Mucosa of stomach (tissue), 1 donor: Measurements from ENCODE around the gene ANKMY1.

ENCODE experiments used
- H3K27me3 ChIP-seq: one replicate; pipeline ENCODE4 v1.7.0; 2013; ENCODE audit warnings: mild to moderate bottlenecking, low read length; ENCODE audit not compliant: control insufficient read depth, insufficient read depth
- H3K36me3 ChIP-seq: one replicate; pipeline ENCODE4 v1.7.0; 2013; ENCODE audit warnings: low read length; ENCODE audit not compliant: control insufficient read depth, insufficient read depth
- H3K4me1 ChIP-seq: one replicate; pipeline ENCODE4 v1.7.0; 2013; ENCODE audit warnings: mild to moderate bottlenecking, low read length; ENCODE audit not compliant: control insufficient read depth, insufficient read depth
- H3K4me3 ChIP-seq: one replicate; pipeline ENCODE4 v1.7.0; 2013; ENCODE audit warnings: low read length
- H3K9ac ChIP-seq: one replicate; pipeline ENCODE4 v1.7.0; 2013; ENCODE audit warnings: mild to moderate bottlenecking, low read length, moderate library complexity
- H3K9me3 ChIP-seq: one replicate; pipeline ENCODE4 v1.7.0; 2013; ENCODE audit warnings: mild to moderate bottlenecking, low read length, moderate library complexity; ENCODE audit not compliant: control insufficient read depth
- donor health status: Pancreatic carcinoma.

ANKMY1 gene

DNA sequence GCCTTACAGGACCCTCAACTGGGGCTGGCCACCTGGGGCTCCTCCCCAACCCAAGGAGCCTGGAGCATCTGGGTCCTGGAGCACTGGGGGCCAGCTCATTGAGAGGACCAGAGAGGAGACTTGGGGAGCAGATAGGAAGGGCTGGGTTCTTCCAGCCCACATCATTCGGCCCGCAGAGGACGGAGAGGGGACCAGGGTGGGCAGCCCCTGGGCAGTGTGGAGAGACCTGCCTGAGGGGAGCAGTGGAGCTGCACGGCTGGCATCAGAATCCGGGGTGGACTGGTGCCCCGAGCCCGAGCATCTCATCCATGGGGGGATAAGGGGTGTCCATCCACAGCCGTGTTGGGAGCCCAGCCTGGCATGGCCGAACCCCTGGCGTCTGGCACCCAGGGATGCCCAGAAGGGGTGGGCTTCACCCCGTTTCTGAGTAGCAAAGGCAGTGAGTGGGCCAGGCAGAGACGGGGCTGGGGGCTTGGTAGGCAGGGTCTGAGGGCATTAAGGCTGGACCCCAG is 111.1 kb downstream of the ANKMY1 start:
- Histone ChIP-seq H3K4me1 (peaks cover 25% of the 10 kb centered on the region), H3K9ac (no peak overlapping the region), H3K9me3 (no peaks in the 10 kb centered on the region), H3K36me3 (no peaks in the 10 kb centered on the region), H3K27me3 (peaks cover 11% of the 10 kb centered on the region), H3K4me3 (no peak overlapping the region)

DNA sequence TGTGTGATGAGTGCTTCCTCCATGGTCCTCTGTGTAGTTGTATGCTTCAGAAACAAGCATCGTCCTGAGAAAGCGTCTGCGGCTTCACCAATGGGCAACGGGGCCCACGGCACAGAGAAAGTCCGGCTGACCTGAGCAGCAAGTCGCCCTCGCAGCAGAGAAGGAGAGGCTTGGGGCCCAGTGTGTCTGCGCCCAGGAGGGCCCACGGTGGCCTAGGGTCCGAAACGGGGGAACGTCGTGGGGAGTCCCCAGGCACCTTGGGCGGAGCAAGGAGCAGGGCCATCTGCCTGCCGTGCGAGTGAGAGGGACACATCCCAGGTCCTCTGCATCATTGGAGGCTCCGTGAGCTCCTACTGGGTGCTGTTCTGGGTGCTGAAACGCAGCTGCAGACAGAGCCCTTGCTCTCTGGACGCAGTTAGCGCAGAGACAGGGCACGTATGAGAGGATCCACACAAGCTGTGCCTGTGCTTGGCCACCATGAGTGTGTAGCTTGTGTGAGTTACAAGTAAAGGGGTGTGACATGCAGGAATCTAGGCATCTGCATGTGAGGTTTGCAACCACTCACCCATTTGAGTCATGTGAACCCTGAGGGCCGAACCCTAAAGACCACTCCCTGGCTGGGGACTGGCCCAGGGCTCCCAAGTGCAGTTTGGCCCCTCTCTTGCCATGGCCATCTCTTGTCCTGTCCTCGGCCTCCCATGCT is 111.7 kb downstream of the ANKMY1 start:
- Histone ChIP-seq H3K4me1 (peaks cover 23% of the 10 kb centered on the region), H3K9me3 (no peaks in the 10 kb centered on the region), H3K9ac (no peak overlapping the region), H3K27me3 (peaks cover 7% of the 10 kb centered on the region), H3K4me3 (no peak overlapping the region), H3K36me3 (no peaks in the 10 kb centered on the region)

DNA sequence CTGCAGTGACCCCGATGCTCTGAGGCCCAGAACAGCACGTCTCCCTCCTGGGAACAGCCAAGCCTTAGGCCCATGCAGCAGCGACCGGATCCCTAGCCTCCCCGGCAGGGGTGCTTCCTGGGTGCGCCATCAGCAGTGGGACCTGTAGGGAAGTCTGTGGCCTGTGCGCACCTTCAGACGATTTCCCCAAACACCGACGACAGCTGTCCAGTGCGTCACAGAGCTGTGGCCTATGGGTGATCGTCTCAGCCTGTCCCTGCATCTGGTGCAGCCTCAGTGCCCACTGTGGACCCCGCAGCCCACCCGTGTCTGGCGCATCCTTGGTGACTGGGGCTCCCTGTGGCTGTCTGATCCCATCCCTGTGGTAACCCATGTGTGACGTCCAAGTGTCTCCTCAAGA is 113.3 kb downstream of the ANKMY1 start:
- peaks cover 3% of the 10 kb centered on the region for H3K27me3 ChIP-seq
- H3K9me3 ChIP-seq = no peaks in the 10 kb centered on the region
- no peaks in the 10 kb centered on the region for H3K36me3 ChIP-seq
- H3K9ac ChIP-seq = no peak overlapping the region
- H3K4me1 ChIP-seq = peaks cover 18% of the 10 kb centered on the region
- no peak overlapping the region for H3K4me3 ChIP-seq

DNA sequence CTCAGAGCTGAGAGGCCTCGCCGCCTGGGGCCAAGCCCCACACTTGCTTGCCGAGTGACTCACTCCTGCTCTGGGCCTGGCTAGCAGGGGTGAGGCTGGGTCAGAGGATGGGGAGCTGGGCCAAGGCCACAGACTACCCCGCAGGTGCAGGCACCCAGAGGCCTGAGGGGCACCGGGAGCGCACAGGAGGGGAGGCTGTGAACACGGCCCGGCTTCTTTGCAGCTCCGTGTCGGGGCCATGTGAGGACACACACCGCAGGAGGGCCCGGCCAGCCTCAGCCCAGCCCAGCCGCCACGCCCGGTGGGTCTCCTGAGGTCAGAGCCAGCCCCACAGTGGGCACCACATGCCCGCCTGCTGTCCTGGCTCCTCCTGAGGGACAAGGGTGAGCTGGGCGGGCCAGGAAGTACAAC is 113.9 kb downstream of the ANKMY1 start:
- Histone ChIP-seq H3K4me1 (peaks cover 18% of the 10 kb centered on the region), H3K4me3 (no peak overlapping the region)

DNA sequence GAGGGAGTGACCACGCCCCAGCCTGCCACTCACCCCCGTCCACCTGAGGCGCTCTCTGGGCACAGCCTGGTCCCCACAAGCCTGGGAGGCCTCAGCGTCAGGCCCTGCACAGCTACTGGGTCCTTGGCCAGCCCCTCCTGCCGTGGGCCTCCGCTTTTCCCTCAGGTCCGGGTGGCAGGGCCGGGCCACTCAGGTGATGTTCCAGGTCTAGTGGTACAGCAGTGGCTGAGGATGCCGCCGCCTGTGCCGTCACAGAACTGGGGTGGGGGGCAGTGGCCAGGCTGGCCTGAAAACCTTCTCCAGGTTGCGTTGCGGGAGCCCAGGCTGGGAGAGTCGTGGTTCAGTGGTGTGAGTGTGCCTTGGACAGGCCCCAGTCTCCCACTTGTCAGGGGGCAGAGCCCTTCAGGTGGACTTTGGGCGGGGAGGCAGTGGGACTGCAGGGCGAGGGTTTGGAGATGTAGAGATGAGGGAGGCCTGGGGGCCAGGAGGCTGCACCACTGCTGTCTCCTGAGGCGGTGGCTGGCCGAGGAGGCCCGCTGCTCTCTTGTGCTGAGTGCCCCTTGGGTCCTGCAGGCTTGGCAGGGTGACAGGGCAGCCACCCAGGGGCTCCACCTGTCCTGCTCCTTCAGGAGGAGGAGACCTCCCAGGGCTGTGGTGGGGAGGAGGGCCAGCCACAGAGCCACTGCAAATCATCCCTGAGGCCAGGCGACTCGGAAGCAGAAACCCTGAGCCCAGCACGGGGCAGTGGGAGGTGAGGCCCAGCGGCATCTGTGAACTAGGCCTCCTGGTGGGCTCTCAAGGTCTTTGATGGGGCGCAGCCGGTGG is 114.7 kb downstream of the ANKMY1 start:
- H3K4me3 ChIP-seq = no peak overlapping the region
- peaks cover 5% of the 10 kb centered on the region for H3K27me3 ChIP-seq
- no peaks in the 10 kb centered on the region for H3K36me3 ChIP-seq
- H3K9ac ChIP-seq = no peak overlapping the region
- no peaks in the 10 kb centered on the region for H3K9me3 ChIP-seq
- H3K4me1 ChIP-seq = peaks cover 13% of the 10 kb centered on the region

More for the DNA sequence above, 113.9 kb downstream of the ANKMY1 start:
- Histone ChIP-seq H3K27me3 (peaks cover 3% of the 10 kb centered on the region), H3K9ac (no peak overlapping the region), H3K36me3 (no peaks in the 10 kb centered on the region), H3K9me3 (no peaks in the 10 kb centered on the region)

DNA sequence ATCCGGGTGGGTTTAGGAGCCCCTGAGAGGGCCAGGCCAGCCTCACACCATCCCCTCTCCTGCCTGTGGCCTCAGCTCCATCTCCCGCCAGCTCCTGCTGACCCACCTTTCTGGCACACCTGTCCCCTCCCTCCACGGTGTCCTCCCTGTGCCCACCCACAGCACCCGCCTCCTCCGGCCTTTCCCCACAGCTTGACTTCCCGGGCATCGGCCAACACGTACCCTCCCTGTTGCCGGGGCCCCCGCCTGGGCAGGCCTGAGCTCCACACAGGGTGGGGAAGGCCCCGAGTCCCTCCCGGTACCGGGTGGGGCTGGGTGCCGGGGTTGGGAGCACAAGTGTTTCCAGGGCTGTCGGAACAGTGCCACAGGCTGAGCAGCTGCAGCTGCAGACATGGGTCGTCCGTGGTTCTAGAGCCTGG is 115.8 kb downstream of the ANKMY1 start:
- Histone ChIP-seq H3K36me3 (no peaks in the 10 kb centered on the region), H3K9me3 (no peaks in the 10 kb centered on the region), H3K9ac (no peak overlapping the region), H3K4me1 (peaks cover 13% of the 10 kb centered on the region), H3K4me3 (no peak overlapping the region), H3K27me3 (peaks cover 16% of the 10 kb centered on the region)

DNA sequence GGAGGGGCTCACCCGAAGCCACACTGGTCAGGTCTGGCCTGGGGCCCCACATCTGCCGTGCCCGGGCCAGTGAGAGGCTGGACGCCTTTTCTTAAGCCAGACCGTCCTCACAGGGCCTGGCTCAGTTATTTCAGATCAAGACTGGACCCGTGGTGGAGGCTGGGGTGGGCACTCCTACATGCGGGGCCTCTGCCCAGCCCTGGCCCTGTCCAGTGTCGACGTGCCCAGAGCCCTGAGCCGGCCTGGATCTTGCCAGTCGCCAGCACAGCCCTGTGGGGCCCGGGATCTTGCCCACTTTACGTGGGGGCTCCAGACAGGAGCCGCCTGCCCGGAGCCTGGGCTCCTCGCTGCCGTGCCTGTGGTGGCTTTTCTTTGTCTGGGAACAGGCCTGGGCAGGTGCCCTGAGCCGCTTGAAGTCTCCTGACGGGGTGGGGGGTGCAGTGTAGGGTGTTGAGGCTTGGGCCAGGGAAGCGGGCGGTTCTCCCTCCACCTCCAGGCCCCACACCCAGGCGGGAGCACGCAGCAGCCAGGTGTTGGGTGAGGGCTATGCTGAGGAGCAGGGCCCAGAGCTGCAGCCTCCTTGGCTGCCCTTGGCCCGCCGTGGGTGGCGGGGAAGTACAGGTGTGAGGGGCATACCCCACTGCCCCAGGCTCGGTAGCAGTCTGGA is 116.3 kb downstream of the ANKMY1 start:
- H3K9me3 ChIP-seq = no peaks in the 10 kb centered on the region
- H3K9ac ChIP-seq = no peak overlapping the region
- no peaks in the 10 kb centered on the region for H3K36me3 ChIP-seq
- no peak overlapping the region for H3K4me3 ChIP-seq
- peaks cover 21% of the 10 kb centered on the region for H3K27me3 ChIP-seq
- peaks cover 18% of the 10 kb centered on the region for H3K4me1 ChIP-seq

DNA sequence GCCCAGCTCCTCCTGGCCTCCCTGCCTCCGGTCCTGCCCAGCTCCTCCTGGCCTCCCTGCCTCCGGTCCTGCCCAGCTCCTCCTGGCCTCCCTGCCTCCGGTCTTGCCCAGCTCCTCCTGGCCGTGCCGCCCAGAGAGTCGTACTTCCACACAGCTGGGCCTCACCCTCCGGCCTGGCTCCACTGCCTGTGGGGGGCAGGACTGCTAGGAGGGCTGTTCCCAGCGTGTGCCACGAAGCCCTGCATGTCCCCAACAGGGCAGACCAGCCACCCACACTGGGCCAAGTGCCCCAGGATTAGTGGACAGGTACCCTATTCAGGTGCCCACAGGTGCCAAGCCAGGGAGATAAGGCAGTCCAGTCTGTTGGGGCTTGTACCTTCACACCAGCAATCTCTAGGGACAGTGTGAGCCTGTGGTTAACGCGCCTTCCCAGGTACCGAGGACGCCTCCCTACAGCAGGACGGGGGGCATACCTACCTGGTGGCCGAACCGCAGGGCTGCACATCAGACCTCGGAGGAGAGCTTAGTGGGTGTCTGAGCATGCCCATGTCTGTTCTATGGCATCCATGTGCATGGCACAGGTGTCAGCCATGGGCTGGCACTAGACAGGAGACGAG is 117.0 kb downstream of the ANKMY1 start:
- no peaks in the 10 kb centered on the region for H3K36me3 ChIP-seq
- no peaks in the 10 kb centered on the region for H3K9me3 ChIP-seq
- no peak overlapping the region for H3K9ac ChIP-seq
- peaks cover 23% of the 10 kb centered on the region for H3K27me3 ChIP-seq
- H3K4me1 ChIP-seq = peaks cover 20% of the 10 kb centered on the region
- H3K4me3 ChIP-seq = no peak overlapping the region

DNA sequence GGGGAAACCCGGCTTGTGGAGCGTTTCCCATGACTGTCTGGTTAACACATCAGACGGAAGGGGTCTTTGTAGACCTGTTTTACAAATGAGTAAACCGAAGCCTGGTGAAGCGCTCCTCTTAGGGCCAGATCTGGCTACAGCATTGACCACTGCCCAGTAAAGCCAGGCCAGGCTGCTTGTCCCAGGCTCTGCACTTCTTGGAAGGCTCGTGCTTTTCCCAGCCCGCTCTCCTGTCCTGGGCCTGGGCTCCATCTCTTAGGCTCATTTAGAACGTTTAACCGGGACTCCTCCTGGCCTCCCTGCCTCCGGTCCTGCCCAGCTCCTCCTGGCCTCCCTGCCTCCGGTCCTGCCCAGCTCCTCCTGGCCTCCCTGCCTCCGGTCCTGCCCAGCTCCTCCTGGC is 117.5 kb downstream of the ANKMY1 start:
- H3K4me3 ChIP-seq = no peak overlapping the region
- no peak overlapping the region for H3K9ac ChIP-seq
- no peaks in the 10 kb centered on the region for H3K36me3 ChIP-seq
- peaks cover 20% of the 10 kb centered on the region for H3K4me1 ChIP-seq
- no peaks in the 10 kb centered on the region for H3K9me3 ChIP-seq
- H3K27me3 ChIP-seq = peaks cover 23% of the 10 kb centered on the region

DNA sequence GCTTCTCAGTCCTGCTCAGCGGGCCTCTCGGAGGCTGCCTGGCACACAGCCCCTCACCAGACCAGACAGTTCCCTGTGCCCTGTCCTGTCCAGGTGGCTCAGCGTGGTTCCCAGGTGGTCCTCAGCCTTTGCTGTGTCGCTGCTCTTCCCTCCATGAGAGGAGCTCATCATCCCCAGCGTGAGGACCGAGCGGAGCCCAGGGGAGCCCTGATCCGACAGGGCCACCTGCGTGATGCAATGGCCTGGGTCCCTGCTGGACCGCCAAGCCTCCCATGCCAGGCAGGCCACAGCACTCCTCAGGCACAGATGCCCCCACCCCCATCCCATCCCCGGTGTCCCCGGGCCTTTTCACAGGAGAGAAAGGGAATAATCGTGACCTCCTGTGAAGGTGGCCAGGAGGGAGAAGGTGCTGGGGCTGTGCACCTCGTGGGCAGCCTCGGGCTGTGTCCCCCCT is 118.1 kb downstream of the ANKMY1 start:
- Histone ChIP-seq H3K4me1 (peaks cover 22% of the 10 kb centered on the region), H3K4me3 (no peak overlapping the region), H3K9ac (no peak overlapping the region), H3K36me3 (no peaks in the 10 kb centered on the region), H3K9me3 (no peaks in the 10 kb centered on the region), H3K27me3 (peaks cover 23% of the 10 kb centered on the region)

DNA sequence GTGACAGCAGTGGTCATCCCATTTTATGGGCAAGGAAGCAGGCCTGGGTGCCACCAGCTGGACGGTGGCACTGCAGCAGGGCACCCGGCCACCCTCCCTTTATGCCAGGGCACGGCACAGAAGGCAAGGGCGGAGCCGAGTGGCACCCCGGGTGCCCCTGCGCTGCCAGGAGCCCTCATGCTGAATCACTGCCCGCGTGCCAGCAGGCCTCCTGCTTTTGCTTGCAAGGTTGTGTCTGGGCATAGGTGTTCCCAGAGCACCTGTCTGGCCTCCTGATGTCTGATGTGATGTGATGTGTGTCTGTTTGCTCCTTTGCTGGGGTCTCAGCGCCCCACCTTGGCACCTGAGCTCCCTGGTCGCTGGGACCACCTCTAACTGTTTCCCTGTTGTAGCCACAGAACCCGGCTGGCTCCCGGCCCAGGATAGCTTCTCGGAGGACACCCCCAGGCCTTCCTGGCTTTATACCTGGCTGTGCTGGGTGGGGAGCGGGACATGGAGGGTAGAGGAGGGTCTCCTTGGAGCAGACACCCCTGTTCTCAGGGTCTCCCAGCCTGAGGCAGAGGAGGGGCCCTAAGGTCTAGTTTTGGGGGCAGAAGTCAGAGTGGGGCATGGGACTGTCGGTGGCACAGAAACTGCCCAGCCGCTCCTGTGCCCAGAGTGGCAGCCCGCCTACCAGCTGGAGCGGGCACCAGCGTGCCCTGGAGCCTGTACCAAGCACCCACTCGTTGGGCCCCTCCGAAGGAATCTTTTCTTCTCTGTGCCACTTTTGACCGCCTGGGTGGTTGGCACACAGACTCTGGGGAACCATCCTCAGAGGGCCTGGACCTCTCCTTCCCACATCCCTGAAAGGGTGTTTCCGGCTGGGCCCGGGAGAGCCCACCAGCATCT is 118.7 kb downstream of the ANKMY1 start:
- Histone ChIP-seq H3K9ac (no peak overlapping the region), H3K4me1 (peaks cover 24% of the 10 kb centered on the region), H3K9me3 (no peaks in the 10 kb centered on the region), H3K36me3 (no peaks in the 10 kb centered on the region), H3K4me3 (no peak overlapping the region), H3K27me3 (peaks cover 24% of the 10 kb centered on the region)
